GM18507 (cell line): ENCODE results near the gene ULK3.

Experiments
- DNase-seq: peaks from one replicate; pipeline ENCODE4 v3.0.0; 2011; ENCODE audit warnings: low read depth; ENCODE audit not compliant: insufficient read length; ENCODE audit errors: extremely low spot score
- FAIRE-seq: peaks from 2 replicates; lab custom pipeline; 2011; peaks lifted over from hg19 to GRCh38; lab: Jason Lieb, UNC

The ULK3 gene

DNA sequence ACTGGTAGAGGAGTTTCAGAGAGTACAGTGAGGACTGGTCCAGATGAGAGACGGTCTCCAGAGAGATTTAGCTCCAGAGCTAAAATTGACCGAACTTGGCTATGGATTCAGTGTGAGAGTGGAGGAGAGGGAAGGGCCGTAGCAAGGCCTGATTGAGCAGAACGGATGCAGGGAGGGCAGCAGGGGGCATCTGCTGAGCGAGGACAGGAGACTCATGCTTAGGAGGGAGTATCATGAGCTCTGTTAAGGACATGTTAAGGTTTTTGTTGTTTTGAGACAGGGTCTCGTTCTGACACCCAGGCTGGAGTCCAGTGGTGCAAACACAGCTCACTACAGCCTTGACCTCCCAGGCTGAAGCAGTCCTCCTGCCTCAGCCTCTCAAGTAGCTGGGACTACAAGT lies 38.0 kb downstream of the ULK3 start:
- DNase-seq = no peak
- no peak for FAIRE-seq

- FAIRE-seq = no peak
- DNase-seq = no peak
Observed at GRCh38 chr15:74802862-74803447, 40.0 kb downstream of the ULK3 start.

DNA sequence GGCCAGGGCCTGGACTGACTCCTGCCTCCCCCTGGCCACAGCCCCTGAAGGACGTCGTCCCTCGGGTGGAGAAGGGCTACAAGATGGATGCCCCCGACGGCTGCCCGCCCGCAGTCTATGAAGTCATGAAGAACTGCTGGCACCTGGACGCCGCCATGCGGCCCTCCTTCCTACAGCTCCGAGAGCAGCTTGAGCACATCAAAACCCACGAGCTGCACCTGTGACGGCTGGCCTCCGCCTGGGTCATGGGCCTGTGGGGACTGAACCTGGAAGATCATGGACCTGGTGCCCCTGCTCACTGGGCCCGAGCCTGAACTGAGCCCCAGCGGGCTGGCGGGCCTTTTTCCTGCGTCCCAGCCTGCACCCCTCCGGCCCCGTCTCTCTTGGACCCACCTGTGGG lies 40.7 kb downstream of the ULK3 start:
- DNase-seq (no peak), FAIRE-seq (no peak)

DNA sequence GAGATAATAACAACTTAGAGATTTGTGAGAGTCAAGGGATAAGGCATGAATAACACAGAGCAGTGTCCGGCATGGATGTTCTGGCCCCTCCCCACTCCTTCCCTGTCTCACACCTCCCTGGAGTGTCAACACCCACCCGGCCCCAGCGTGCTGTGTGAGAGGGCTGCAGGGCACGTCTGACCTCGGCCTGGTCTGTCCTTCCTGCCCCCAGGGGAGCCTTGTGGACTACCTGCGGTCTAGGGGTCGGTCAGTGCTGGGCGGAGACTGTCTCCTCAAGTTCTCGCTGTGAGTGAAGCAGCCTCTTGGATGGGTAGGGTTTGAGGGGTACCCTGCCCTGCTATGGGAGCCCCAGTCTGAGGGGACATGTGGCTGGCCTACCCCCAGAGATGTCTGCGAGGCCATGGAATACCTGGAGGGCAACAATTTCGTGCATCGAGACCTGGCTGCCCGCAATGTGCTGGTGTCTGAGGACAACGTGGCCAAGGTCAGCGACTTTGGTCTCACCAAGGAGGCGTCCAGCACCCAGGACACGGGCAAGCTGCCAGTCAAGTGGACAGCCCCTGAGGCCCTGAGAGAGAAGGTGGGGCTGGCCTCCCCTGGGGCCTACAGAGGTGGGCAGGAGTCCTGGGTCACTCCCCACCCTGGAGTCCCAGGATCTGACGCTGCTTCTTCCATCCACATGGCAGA lies 41.5 kb downstream of the ULK3 start:
- FAIRE-seq (no peak), DNase-seq (no peak)

DNA sequence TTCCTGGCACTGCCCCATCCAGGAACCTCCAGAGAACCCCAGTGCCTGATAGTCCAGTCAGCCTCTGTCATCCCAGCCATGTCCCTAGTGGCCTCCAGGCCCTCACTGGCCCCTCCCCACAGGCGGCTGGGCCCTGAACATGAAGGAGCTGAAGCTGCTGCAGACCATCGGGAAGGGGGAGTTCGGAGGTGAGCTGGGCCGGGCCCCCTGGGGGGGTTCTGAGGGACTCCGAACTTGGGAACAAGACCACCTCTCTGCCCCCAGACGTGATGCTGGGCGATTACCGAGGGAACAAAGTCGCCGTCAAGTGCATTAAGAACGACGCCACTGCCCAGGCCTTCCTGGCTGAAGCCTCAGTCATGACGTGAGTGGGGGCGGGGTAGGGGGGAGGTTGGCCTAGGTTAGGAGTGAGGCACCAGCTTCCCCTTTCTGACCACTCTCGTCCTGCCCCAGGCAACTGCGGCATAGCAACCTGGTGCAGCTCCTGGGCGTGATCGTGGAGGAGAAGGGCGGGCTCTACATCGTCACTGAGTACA lies 42.3 kb downstream of the ULK3 start:
- DNase-seq = no peak
- FAIRE-seq = no peak

- DNase-seq (peak; percentile 88), FAIRE-seq (peak; percentile 98)
Observed at GRCh38 chr15:74799856-74800558, 42.9 kb downstream of the ULK3 start.

GRCh38 chr15:74799255-74799855 lies 43.6 kb downstream of the ULK3 start:
- FAIRE-seq = peak; percentile 70
- DNase-seq = no peak

DNA sequence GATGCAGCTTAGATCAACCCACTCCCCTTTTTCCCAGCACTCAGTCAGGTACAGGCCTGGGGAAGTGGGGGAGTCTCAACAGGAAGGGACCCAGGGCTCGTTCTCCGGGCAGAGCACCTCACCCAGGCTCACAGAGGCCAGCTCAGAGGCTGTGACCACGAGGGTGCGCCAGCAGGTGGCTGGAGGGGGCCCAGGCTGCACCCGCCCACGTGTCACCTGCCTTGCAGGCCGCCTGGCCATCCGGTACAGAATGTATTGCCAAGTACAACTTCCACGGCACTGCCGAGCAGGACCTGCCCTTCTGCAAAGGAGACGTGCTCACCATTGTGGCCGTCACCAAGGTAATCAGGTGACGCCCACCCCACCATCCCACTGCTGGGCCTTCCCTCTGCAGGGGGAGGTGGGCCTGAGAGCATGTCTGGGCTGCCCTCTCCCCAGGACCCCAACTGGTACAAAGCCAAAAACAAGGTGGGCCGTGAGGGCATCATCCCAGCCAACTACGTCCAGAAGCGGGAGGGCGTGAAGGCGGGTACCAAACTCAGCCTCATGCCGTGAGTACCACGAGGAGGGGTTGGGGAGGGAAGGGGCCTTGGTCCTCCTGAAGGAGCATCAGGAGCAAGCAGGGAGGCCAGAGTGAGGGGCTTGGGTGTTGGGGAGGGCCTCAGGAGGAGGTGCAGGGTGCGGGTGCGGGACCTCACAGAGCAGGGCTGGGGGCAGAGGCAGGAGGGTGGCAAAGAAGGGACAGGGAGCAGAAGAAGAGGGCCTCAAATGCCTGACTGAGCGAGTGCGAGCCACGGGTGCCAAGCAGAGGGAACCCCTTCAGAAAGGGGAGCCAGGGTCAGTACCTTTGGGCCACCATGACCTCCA lies 44.3 kb downstream of the ULK3 start:
- DNase-seq (no peak), FAIRE-seq (peak; percentile 73)

DNA sequence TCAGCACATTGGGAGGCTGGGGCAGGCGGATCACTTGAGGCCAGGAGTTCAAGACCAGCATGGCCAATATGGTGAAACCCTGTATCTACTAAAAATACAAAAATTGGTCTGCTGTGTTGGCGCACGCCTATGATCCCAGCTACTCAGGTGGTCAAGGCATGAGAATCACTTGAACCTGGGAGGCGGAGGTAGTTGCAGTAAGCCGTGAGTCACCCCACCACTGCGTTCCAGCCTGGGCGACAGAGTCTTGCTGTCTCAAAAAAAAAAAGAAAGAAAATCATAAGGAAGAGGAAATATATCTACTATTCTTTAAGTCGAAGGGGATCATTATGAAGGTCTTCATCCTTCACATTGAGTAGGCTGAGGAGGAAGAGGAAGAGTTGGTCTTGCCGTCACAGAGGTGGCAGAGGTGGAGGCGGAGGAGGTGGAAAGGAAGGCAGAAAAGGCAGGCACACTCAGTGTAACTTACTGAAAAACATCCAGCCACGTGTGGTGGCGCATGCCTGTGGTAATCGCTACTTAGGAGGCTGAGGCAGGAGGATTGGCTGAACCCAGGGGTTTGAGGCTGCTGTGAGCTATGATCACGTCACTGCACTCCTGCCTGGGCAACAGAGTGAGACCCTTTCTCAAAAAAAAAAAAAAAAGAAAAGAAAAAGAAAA lies 46.9 kb downstream of the ULK3 start:
- FAIRE-seq = no peak
- DNase-seq = no peak

DNA sequence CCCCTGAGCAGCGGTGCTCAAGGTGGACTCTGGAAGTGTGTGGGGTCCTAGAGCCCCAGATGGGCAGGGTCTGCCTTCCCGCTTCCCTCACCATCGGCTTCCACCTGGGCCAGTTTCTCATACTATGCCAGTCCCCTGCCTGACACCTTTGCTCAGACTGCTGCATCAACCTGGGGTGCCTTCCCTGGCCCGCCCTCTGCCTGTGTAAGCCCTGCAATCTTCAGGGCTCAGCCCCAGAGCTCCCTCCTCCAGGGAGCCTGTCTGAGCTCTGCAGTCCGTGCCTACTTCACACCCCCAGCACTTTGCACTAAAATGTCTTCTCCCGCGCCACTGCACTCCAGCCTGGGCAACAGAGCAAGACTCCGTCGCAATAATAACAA lies 48.0 kb downstream of the ULK3 start:
- no peak for DNase-seq
- no peak for FAIRE-seq

GRCh38 chr15:74794248-74794969 lies 48.5 kb downstream of the ULK3 start:
- FAIRE-seq = no peak
- no peak for DNase-seq

- DNase-seq (no peak), FAIRE-seq (peak; percentile 62)
Observed at GRCh38 chr15:74793135-74794028, 49.6 kb downstream of the ULK3 start.

GRCh38 chr15:74792227-74793016 lies 50.5 kb downstream of the ULK3 start:
- no peak for DNase-seq
- peak; percentile 58 for FAIRE-seq

- DNase-seq (no peak), FAIRE-seq (peak; percentile 18)
Observed at GRCh38 chr15:74791667-74792066, 51.3 kb downstream of the ULK3 start.

- DNase-seq = no peak
- FAIRE-seq = no peak
Observed at GRCh38 chr15:74791007-74791406, 51.9 kb downstream of the ULK3 start.

DNA sequence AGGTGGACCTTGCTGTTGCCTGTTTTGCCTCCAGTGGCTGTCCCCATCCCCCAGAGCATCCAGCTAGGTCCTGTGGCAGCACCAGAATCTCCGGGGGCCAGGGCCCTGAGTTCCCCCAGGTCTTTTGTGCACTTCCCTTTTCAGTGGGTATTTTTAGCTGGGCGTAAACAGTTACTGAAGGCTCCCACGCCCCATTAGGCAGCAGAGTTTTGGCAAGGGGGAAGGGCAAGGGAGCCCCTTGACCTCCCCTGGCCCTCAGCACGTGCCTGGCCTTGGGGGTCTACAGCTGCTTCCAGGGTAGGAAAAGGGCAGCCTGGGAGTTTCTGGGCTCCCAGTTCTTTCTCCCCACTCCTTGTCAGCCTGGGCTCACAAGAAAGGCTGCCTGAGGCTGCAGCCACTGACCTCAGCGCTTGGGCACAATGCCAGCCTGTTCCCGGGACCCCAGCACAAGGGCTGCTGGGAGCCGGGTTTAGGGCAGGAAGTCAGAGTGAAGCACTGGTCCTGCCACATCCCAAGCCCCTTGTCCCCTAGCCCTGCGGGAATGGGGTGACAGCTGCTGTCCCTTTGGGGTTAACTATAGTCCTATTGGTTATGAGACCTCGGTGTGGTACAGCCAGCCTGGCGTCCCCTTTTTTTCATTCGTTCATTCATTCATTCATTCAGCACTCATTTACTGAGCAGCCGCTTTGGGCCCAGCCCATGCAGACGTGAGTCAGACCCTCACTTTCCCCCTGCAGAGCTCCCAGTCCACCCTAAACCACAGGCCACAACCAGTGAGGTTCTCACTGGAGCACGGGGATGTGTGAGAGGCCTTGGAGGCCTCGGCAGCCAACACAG lies 52.7 kb downstream of the ULK3 start:
- FAIRE-seq (peak; percentile 92), DNase-seq (no peak)
